Fibroblast of the aortic adventitia (primary cell): ENCODE measurements around the gene FAM81B. TPM values are rescaled to one million over a fixed set of nuclear protein-coding genes. Genes with fewer than 3 reads are reported as not detected.
A peak's percentile ranks its signal among the peaks of the same experiment; 100 is the strongest.

Experiments
- DNase-seq: peaks from one replicate; pipeline ENCODE4 v3.0.0-alpha.2; 2010; ENCODE audit warnings: low read depth
- H3K4me3 ChIP-seq: 2 replicates; pipeline ENCODE4 v1.5.1; 2011; ENCODE audit warnings: low read depth, mild to moderate bottlenecking, control low read depth, low read length, moderate library complexity
- CTCF ChIP-seq: IDR thresholded peaks from 2 replicates; pipeline ENCODE4 v1.5.1; 2011; ENCODE audit warnings: mild to moderate bottlenecking, low read length, control low read depth, inconsistent platforms; ENCODE audit not compliant: insufficient read depth
- total RNA-seq: library from RNA; depleted of rRNA; stranded (reverse); fragments of >200 nt; gene quantifications from 2 replicates; pipeline ENCODE4 v1.2.3, GENCODE V29; 2012; ENCODE audit warnings: low replicate concordance

The FAM81B gene
- total RNA-seq, 1 donor: not detected

DNA sequence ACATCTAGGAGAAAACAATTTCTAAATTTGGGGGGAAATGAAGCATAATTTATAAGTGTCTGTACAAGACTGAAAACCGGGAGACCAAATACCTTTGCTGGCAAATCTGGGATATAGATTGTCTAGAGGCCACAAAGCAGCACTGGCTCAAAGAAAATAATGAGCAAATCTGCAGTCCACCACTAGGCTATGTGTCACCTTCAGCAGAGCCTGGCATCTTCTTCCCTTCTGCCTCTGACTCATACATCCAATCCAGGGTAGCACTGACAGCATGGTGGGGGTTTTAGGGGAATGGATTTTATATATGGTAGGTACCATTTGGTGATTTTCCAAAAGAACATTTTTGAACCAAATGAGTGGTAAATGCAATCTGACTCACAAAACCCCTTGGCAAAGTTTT lies 12.8 kb downstream of the FAM81B start:
- peak; percentile 12 for DNase-seq
- peak; percentile 1 for TF ChIP-seq CTCF
- no peak overlapping the region for H3K4me3 ChIP-seq

DNA sequence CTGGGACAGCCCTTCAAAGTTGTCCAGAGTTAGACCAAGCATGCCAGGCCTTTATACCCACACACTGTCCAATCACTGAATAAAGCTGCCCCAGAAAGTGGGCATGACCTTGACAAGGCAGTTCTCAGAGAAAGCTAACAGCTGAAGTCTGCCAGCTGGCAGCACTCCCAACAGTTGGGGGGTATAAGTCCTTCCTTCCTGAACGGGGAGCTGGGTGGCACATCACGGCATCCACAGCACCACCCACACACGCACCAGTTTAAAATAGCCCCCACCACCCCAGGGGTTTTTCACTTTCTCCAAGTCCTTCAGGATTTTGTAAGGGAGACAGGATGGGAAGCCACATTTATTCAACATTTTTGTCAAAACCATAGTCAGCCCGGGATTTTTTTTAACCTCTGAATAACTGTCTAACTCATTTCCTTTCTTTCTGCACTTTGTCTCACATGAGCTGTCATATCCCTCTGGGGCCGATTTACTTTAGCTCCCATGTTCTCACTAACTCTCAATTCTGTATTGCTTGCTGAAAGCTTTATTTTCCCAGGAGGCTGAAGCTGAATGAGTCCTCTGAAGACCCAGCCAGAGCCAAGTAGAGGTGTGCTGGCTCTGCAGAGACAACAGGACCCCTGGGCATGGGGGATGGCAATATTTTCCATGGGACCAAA lies 15.4 kb downstream of the FAM81B start:
- no peak for TF ChIP-seq CTCF
- peak; percentile 52 for DNase-seq
- no peak overlapping the region for H3K4me3 ChIP-seq

- DNase-seq: no peak
- no peak for TF ChIP-seq CTCF
- no peak overlapping the region for H3K4me3 ChIP-seq
These were observed 19.1 kb downstream of the FAM81B start for GRCh38 chr5:95410279-95410678.

DNA sequence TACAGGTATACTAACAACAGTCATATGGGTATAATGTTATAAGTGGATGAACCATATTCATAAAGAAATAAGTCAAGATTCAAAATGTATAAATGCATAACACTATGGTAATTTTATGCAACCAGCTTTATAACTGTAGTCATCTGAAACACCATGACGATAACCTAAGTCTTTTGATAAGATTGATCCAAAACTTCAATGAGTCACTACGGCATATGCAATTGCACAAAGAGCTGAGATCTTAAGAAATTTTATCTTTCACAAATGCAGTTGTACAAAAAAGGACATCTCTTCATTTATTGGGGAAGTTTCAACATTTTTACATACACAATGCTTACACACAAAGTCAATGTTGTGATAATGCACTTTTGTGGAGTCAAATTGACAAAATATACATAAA lies 20.3 kb downstream of the FAM81B start:
- peak; percentile 69 for DNase-seq
- no peak for TF ChIP-seq CTCF
- no peak overlapping the region for H3K4me3 ChIP-seq

GRCh38 chr5:95414451-95414850 lies 23.3 kb downstream of the FAM81B start:
- TF ChIP-seq CTCF: no peak
- no peak overlapping the region for H3K4me3 ChIP-seq
- DNase-seq: no peak

GRCh38 chr5:95417971-95418370 lies 26.8 kb downstream of the FAM81B start:
- no peak for DNase-seq
- H3K4me3 ChIP-seq: no peak overlapping the region
- no peak for TF ChIP-seq CTCF

- TF ChIP-seq CTCF: no peak
- peak; percentile 57 for DNase-seq
These were observed 31.7 kb downstream of the FAM81B start for GRCh38 chr5:95422838-95423237.

More at GRCh38 chr5:95422838-95423237, 31.7 kb downstream of the FAM81B start:
- no peak overlapping the region for H3K4me3 ChIP-seq
